Ammon's horn (tissue), 1 donor: Measurements from ENCODE around the gene CANT1.
A peak's percentile ranks its signal among the peaks of the same experiment; 100 is the strongest.
"Not testable (repeated sequence)": the region's sequence is repeated elsewhere in the genome, so short reads cannot be mapped to it uniquely, and the experiment has no call there.

Experiments used
- DNase-seq: peaks from one replicate; pipeline ENCODE4 v3.0.0-alpha.2; 2016; ENCODE audit warnings: low spot score

The CANT1 gene

GRCh38 chr17:79043191-79043930 lies 33.8 kb upstream of the CANT1 start:
- DNase-seq: no peak

- peak; percentile 39 for DNase-seq
Measured at GRCh38 chr17:79042421-79043190, 33.0 kb upstream of the CANT1 start.

- no peak for DNase-seq
Measured at GRCh38 chr17:79041723-79042420, 32.3 kb upstream of the CANT1 start.

- DNase-seq: no peak
Measured at GRCh38 chr17:79041041-79041570, 31.5 kb upstream of the CANT1 start.

GRCh38 chr17:79039886-79040285 lies 30.3 kb upstream of the CANT1 start:
- no peak for DNase-seq

- DNase-seq: no peak
Measured at GRCh38 chr17:79039171-79039570, 29.6 kb upstream of the CANT1 start.

- DNase-seq: no peak
Measured at GRCh38 chr17:79038545-79039135, 29.1 kb upstream of the CANT1 start.

GRCh38 chr17:79036596-79036995 lies 27.0 kb upstream of the CANT1 start:
- no peak for DNase-seq

GRCh38 chr17:79036181-79036580 lies 26.6 kb upstream of the CANT1 start:
- no peak for DNase-seq

GRCh38 chr17:79035686-79036085 lies 26.1 kb upstream of the CANT1 start:
- DNase-seq: no peak

- no peak for DNase-seq
Measured at GRCh38 chr17:79034931-79035485, 25.4 kb upstream of the CANT1 start.

GRCh38 chr17:79033741-79034501 lies 24.4 kb upstream of the CANT1 start:
- peak; percentile 84 for DNase-seq

- no peak for DNase-seq
Measured at GRCh38 chr17:79033046-79033616, 23.6 kb upstream of the CANT1 start.

- no peak for DNase-seq
Measured at GRCh38 chr17:79031996-79032875, 22.7 kb upstream of the CANT1 start.

GRCh38 chr17:79030636-79031035 lies 21.1 kb upstream of the CANT1 start:
- DNase-seq: not testable (repeated sequence)

GRCh38 chr17:79029327-79030009 lies 19.9 kb upstream of the CANT1 start:
- DNase-seq: no peak

GRCh38 chr17:79028496-79029326 lies 19.1 kb upstream of the CANT1 start:
- no peak for DNase-seq

GRCh38 chr17:79027925-79028491 lies 18.4 kb upstream of the CANT1 start:
- DNase-seq: no peak
